ENCODE measurements around the gene PALM. TPM values are rescaled to one million over a fixed set of nuclear protein-coding genes. Genes with fewer than 3 reads are reported as not detected.

PALM gene
- total and polyA plus RNA-seq, 2 experiments from 2014 or later, result 22.1 to 27.2 TPM

DNA sequence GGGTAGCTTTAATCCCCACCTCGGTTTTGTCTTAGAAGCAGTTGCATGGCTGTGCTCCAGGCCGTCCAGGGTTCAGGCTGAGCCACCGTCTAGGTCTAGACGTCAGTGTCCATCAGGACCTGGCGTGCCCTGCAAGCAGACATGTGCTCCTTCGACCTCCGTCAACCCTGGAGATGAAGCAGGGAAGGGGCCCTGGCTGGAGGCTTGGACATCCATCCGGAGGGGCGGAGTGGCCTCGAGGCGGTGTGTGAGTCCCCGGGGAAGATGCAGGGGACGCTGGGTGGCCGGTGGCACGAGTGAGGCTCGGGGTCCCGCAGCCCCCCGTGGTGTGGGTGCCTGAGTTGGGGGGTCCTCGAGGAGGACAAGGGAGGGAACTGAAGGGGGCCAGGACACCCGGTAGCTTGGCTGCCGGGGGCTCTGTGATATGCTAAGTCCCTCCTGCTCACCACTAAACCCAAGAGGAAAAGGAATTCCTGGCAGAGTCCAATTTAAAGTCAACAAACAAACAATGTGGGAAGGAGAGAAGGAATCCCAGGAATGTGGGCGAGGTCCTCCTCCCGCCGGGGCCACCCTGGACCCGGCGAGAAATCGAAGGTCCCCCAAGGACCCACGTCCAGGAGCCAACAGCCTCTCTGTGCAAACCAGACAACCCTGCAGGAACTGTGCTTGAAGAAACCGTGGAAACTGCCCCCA lies 73.6 kb downstream of the PALM start:
- no peaks in the 10 kb centered on the region for H3K9me2 ChIP-seq (replicated peaks; ENCODE audit: insufficient read depth)
- no peaks in the 10 kb centered on the region for H3K36me3 ChIP-seq (replicated peaks; ENCODE audit: insufficient read depth, low read depth)
- peak overlapping the region; percentile 17 for H3K4me3 ChIP-seq
- peak overlapping the region; percentile 80 for H3K4me2 ChIP-seq
- H3K27ac ChIP-seq, result peak overlapping the region; percentile 93
- WGBS (ENCODE audit: low lambda C conversion rate, missing lambda C conversion rate), result 14% methylated on average over 29 of the region's 29 CpGs
- DNase-seq (ENCODE audit: low spot score), result peak; percentile 68
- no peaks in the 10 kb centered on the region for H3K9me3 ChIP-seq (ENCODE audit: low read depth)
- no peaks in the 10 kb centered on the region for H4K20me1 ChIP-seq (ENCODE audit: insufficient read depth, poor library complexity, severe bottlenecking)
- TF ChIP-seq, protein P1, sequence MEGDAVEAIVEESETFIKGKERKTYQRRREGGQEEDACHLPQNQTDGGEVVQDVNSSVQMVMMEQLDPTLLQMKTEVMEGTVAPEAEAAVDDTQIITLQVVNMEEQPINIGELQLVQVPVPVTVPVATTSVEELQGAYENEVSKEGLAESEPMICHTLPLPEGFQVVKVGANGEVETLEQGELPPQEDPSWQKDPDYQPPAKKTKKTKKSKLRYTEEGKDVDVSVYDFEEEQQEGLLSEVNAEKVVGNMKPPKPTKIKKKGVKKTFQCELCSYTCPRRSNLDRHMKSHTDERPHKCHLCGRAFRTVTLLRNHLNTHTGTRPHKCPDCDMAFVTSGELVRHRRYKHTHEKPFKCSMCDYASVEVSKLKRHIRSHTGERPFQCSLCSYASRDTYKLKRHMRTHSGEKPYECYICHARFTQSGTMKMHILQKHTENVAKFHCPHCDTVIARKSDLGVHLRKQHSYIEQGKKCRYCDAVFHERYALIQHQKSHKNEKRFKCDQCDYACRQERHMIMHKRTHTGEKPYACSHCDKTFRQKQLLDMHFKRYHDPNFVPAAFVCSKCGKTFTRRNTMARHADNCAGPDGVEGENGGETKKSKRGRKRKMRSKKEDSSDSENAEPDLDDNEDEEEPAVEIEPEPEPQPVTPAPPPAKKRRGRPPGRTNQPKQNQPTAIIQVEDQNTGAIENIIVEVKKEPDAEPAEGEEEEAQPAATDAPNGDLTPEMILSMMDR (IDR thresholded peaks at IDR 0.05; ENCODE audit: poor library complexity), result no peak
- TF ChIP-seq EZH2phosphoT487 (IDR thresholded peaks at IDR 0.05; ENCODE audit: low read depth, severe bottlenecking, unreplicated experiment), result no peak
- no peak for TF ChIP-seq EZH2 (IDR thresholded peaks at IDR 0.05; ENCODE audit: borderline replicate concordance)
- H3K27me3 ChIP-seq, result no peaks in the 10 kb centered on the region
- H3K4me1 ChIP-seq (ENCODE audit: insufficient read depth), result peaks cover 33% of the 10 kb centered on the region
- H2AFZ ChIP-seq, result peak overlapping the region; percentile 59
- peaks cover 31% of the 10 kb centered on the region for H3K79me2 ChIP-seq

DNA sequence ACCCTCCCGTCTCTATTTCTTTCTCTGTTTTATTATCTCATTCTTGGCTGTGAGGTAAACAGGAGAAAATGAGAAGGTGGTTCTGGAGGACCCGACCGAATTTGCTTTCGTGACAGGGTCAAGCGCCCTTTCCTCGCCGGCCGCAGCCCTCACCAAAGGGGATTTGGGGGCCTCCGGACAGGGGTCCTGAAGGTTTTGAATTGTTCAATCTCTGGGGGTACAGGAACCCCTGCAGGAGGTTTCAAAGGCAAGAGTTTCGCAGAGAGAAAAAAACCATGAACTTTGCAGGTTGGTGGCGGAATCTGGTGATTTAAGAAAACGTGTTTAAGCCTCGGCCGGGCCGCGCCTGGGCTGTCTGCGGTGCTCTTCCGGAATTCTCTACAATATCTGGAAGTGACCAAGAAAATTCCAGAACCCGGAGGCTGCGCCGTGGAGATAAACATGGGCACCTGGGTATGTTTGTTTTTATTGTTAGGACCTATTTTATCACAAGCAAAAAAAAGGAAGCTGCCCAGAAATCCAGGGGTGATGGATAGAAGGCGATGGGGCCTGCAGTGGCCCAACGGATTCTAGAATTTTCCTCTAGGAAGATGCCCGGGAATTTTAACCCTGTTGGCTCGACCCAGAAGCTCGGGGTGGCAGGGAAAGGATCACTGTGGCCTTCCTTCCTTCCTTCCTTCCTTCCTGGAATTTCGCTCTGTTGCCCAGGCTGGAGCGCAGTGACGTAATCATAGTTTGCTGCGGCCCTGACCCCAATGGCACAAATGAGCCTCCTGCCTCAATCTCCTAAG lies 74.3 kb downstream of the PALM start:
- no peaks in the 10 kb centered on the region for H3K9me2 ChIP-seq (replicated peaks; ENCODE audit: insufficient read depth)
- H2AFZ ChIP-seq, result peak overlapping the region; percentile 59
- peak overlapping the region; percentile 80 for H3K4me2 ChIP-seq
- H4K20me1 ChIP-seq (ENCODE audit: insufficient read depth, poor library complexity, severe bottlenecking), result no peaks in the 10 kb centered on the region
- no peaks in the 10 kb centered on the region for H3K36me3 ChIP-seq (replicated peaks; ENCODE audit: insufficient read depth, low read depth)
- H3K4me3 ChIP-seq, result peak overlapping the region; percentile 17
- peaks cover 33% of the 10 kb centered on the region for H3K4me1 ChIP-seq (ENCODE audit: insufficient read depth)
- DNase-seq (ENCODE audit: low spot score), result peak; percentile 37
- peak overlapping the region; percentile 93 for H3K27ac ChIP-seq
- H3K9me3 ChIP-seq (ENCODE audit: low read depth), result no peaks in the 10 kb centered on the region
- H3K27me3 ChIP-seq, result no peaks in the 10 kb centered on the region
- H3K79me2 ChIP-seq, result peaks cover 31% of the 10 kb centered on the region
- TF ChIP-seq, protein P1 (IDR thresholded peaks at IDR 0.05; ENCODE audit: poor library complexity), result no peak
- TF ChIP-seq EZH2phosphoT487 (IDR thresholded peaks at IDR 0.05; ENCODE audit: low read depth, severe bottlenecking, unreplicated experiment) (no peak), EZH2 (IDR thresholded peaks at IDR 0.05; ENCODE audit: borderline replicate concordance) (no peak)
- 55% methylated on average over 30 of the region's 30 CpGs for WGBS (ENCODE audit: low lambda C conversion rate, missing lambda C conversion rate)

DNA sequence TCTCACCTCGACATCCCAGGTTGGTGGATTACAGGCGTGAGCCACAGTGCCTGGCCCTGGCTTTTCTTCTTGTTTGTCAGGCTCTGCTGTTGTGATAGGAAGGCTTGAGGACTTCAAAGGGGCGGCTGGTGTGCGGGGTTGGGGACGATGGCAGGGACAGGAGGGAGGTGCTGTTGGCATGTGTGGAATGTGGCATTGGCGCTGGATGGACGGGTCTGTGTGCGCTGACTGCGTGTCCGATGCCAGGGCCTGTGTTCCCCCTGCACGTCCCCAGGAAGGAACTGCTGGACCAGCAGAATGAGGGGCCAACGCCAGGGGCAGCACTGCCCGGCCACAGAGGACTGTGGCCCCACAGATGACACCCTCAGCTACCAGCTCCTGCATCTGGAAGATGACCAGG lies 75.8 kb downstream of the PALM start:
- Histone ChIP-seq H3K4me3 (no peak overlapping the region), H2AFZ (no peak overlapping the region), H3K9me2 (replicated peaks; ENCODE audit: insufficient read depth) (no peaks in the 10 kb centered on the region), H3K27ac (no peak overlapping the region), H3K4me1 (ENCODE audit: insufficient read depth) (peaks cover 39% of the 10 kb centered on the region), H3K9me3 (ENCODE audit: low read depth) (no peaks in the 10 kb centered on the region), H3K27me3 (no peaks in the 10 kb centered on the region), H3K79me2 (peaks cover 31% of the 10 kb centered on the region), H3K4me2 (peak overlapping the region; percentile 80), H3K36me3 (replicated peaks; ENCODE audit: insufficient read depth, low read depth) (no peaks in the 10 kb centered on the region), H4K20me1 (ENCODE audit: insufficient read depth, poor library complexity, severe bottlenecking) (no peaks in the 10 kb centered on the region)
- 89% methylated on average over 12 of the region's 13 CpGs for WGBS (ENCODE audit: low lambda C conversion rate, missing lambda C conversion rate)
- DNase-seq (ENCODE audit: low spot score), result peak; percentile 2
- TF ChIP-seq EZH2 (IDR thresholded peaks at IDR 0.05; ENCODE audit: borderline replicate concordance) (no peak), EZH2phosphoT487 (IDR thresholded peaks at IDR 0.05; ENCODE audit: low read depth, severe bottlenecking, unreplicated experiment) (no peak)
- TF ChIP-seq, protein P1 (IDR thresholded peaks at IDR 0.05; ENCODE audit: poor library complexity), result no peak
